Measurements from ENCODE around the gene SEMA6A. TPM values are rescaled to one million over a fixed set of nuclear protein-coding genes. Genes with fewer than 3 reads are reported as not detected.

The SEMA6A gene
- total RNA-seq, 1 donor: under 0.01 TPM

- no peak for DNase-seq (ENCODE audit: insufficient read length, low spot score, missing footprints)
- H3K36me3 ChIP-seq (ENCODE audit: insufficient read depth, low read length): no peaks in the 10 kb centered on the region
Observed at GRCh38 chr5:116420540-116420939, 154.1 kb downstream of the SEMA6A start.

GRCh38 chr5:116419258-116419657 lies 155.4 kb downstream of the SEMA6A start:
- TF ChIP-seq CTCF (IDR thresholded peaks at IDR 0.05; ENCODE audit: extremely low read depth, low read depth, low read length): no peak
- H3K79me2 ChIP-seq (ENCODE audit: insufficient read depth, low read length): no peaks in the 10 kb centered on the region
- H3K27ac ChIP-seq (ENCODE audit: low read depth, low read length): no peak overlapping the region
- no peak overlapping the region for H3K4me2 ChIP-seq (ENCODE audit: insufficient read depth, low read length)
- H2AFZ ChIP-seq (ENCODE audit: low read length): no peak overlapping the region
- DNase-seq (ENCODE audit: insufficient read length, low spot score, missing footprints): no peak
- no peak overlapping the region for H3K4me3 ChIP-seq (ENCODE audit: insufficient read depth, low read length)
- H3K9me3 ChIP-seq (ENCODE audit: low read depth, low read length): no peaks in the 10 kb centered on the region
- H3K27me3 ChIP-seq (ENCODE audit: insufficient read depth, low read length): no peaks in the 10 kb centered on the region
- no peaks in the 10 kb centered on the region for H3K36me3 ChIP-seq (ENCODE audit: insufficient read depth, low read length)
- H4K20me1 ChIP-seq (ENCODE audit: insufficient read depth, low read length): no peaks in the 10 kb centered on the region
- H3K4me1 ChIP-seq (ENCODE audit: insufficient read depth, low read length): no peaks in the 10 kb centered on the region

More at GRCh38 chr5:116420540-116420939, 154.1 kb downstream of the SEMA6A start:
- Histone ChIP-seq H3K4me3 (ENCODE audit: insufficient read depth, low read length) (no peak overlapping the region), H3K4me1 (ENCODE audit: insufficient read depth, low read length) (no peaks in the 10 kb centered on the region), H2AFZ (ENCODE audit: low read length) (no peak overlapping the region), H3K27ac (ENCODE audit: low read depth, low read length) (no peak overlapping the region), H3K79me2 (ENCODE audit: insufficient read depth, low read length) (no peaks in the 10 kb centered on the region), H3K4me2 (ENCODE audit: insufficient read depth, low read length) (no peak overlapping the region), H3K27me3 (ENCODE audit: insufficient read depth, low read length) (no peaks in the 10 kb centered on the region), H3K9me3 (ENCODE audit: low read depth, low read length) (no peaks in the 10 kb centered on the region), H4K20me1 (ENCODE audit: insufficient read depth, low read length) (no peaks in the 10 kb centered on the region)
- TF ChIP-seq CTCF (IDR thresholded peaks at IDR 0.05; ENCODE audit: extremely low read depth, low read depth, low read length): no peak

GRCh38 chr5:116418774-116419173 lies 155.8 kb downstream of the SEMA6A start:
- no peak for TF ChIP-seq CTCF (IDR thresholded peaks at IDR 0.05; ENCODE audit: extremely low read depth, low read depth, low read length)
- no peaks in the 10 kb centered on the region for H3K27me3 ChIP-seq (ENCODE audit: insufficient read depth, low read length)
- H3K36me3 ChIP-seq (ENCODE audit: insufficient read depth, low read length): no peaks in the 10 kb centered on the region
- H3K4me1 ChIP-seq (ENCODE audit: insufficient read depth, low read length): no peaks in the 10 kb centered on the region
- no peaks in the 10 kb centered on the region for H4K20me1 ChIP-seq (ENCODE audit: insufficient read depth, low read length)
- H3K4me3 ChIP-seq (ENCODE audit: insufficient read depth, low read length): no peak overlapping the region
- DNase-seq (ENCODE audit: insufficient read length, low spot score, missing footprints): no peak
- H3K4me2 ChIP-seq (ENCODE audit: insufficient read depth, low read length): no peak overlapping the region
- no peaks in the 10 kb centered on the region for H3K79me2 ChIP-seq (ENCODE audit: insufficient read depth, low read length)
- no peaks in the 10 kb centered on the region for H3K9me3 ChIP-seq (ENCODE audit: low read depth, low read length)
- H2AFZ ChIP-seq (ENCODE audit: low read length): no peak overlapping the region
- H3K27ac ChIP-seq (ENCODE audit: low read depth, low read length): no peak overlapping the region

- no peaks in the 10 kb centered on the region for H4K20me1 ChIP-seq (ENCODE audit: insufficient read depth, low read length)
- no peaks in the 10 kb centered on the region for H3K4me1 ChIP-seq (ENCODE audit: insufficient read depth, low read length)
- H3K79me2 ChIP-seq (ENCODE audit: insufficient read depth, low read length): no peaks in the 10 kb centered on the region
- no peaks in the 10 kb centered on the region for H3K36me3 ChIP-seq (ENCODE audit: insufficient read depth, low read length)
- TF ChIP-seq CTCF (IDR thresholded peaks at IDR 0.05; ENCODE audit: extremely low read depth, low read depth, low read length): no peak
- H3K27me3 ChIP-seq (ENCODE audit: insufficient read depth, low read length): no peaks in the 10 kb centered on the region
- H3K27ac ChIP-seq (ENCODE audit: low read depth, low read length): no peak overlapping the region
- no peak for DNase-seq (ENCODE audit: insufficient read length, low spot score, missing footprints)
- H3K4me2 ChIP-seq (ENCODE audit: insufficient read depth, low read length): no peak overlapping the region
- H3K4me3 ChIP-seq (ENCODE audit: insufficient read depth, low read length): no peak overlapping the region
- H3K9me3 ChIP-seq (ENCODE audit: low read depth, low read length): no peaks in the 10 kb centered on the region
- H2AFZ ChIP-seq (ENCODE audit: low read length): no peak overlapping the region
Observed at GRCh38 chr5:116418016-116418415, 156.6 kb downstream of the SEMA6A start.

All from osteoblast (primary cell).